Right hindlimb (tissue), 1 donor: ENCODE data around the gene METTL1.

ENCODE experiments used
- DNase-seq: peaks from one replicate; pipeline ENCODE4 v3.0.0-alpha.2; 2018

METTL1 gene

DNA sequence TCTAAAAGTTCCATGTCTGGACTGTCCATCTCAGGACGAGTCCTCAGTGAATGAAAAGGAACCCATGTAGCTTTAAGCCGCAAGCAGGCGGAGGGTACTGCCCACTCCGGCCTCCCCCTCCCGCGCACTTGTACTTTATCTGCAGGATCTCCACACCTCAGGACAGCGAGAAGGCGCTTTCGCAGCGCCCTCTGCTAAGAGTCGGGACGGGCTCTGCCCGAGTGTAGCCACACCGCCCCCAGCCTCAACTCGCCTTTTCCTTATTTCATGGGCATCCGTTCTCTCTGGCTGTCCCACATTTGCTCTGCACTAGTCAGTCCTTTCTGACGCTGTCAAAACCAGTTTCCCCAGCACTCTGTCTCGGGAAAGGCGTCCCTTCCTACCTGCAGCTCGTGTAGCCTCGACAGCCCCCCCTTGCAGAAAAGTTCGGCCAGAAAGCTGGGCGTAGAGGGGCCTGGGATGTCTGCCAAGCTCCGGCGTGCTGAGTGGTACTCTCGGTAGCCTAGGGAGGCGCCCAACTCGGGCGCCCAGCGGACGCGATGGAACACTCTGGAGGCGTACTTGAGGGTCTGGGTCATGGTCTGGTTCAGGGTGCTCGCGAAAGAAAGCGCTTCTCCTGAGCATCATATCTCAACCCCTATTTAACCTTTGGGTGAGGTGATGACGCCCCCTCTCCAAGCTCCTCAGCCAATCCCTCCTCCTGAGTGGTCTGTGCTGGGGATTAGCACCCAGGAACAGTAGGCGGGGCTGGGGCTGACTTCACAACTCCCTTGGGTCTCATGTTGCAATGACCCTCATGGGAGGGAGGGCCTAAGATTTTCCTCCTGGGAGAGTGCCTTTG lies 5.2 kb downstream of the METTL1 start, which contains the start of gene CYP27B1:
Gene CYP27B1, minus strand, starts transcription at position 615 of the 841 bp plus-strand sequence. Its CDS starts 37 bp downstream, at position 578.
- peak; percentile 48 for DNase-seq

DNA sequence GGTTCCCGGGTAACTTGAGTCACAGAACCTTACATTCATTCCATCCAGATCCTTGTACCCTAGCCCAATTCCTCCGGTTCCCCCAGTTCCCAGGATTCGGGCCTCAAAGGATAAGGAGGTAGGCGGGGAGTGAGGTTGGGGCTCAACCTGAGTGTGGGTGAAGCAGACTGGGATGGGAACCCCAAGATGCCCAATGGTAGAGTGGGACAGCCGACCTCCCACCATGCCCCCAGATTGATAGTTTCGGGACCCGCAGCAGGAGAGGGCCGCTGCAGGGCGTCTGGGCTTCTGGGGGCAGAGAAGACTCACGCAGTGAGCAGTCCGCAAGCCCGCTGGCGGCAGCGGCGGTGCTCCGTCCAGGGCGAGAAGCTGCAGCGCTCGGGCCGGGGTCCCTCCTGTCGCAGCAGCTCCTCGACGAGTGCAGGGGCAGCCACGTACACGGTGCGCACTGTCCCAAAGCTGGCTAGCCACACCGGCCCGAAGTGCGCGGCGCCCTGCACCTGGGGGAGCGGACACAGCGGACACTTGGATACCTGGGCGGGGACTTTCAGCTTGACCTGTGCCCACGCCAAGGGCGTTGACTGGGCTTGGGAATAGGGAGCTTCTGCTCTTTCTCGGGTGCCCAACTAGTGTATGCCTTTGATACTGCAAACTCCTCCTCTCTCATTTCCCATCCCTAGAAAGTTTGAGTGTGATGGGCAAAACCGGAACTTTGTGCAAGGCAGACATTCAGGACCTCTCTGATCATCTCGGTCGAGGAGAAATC lies 6.0 kb downstream of the METTL1 start:
- DNase-seq = no peak

DNA sequence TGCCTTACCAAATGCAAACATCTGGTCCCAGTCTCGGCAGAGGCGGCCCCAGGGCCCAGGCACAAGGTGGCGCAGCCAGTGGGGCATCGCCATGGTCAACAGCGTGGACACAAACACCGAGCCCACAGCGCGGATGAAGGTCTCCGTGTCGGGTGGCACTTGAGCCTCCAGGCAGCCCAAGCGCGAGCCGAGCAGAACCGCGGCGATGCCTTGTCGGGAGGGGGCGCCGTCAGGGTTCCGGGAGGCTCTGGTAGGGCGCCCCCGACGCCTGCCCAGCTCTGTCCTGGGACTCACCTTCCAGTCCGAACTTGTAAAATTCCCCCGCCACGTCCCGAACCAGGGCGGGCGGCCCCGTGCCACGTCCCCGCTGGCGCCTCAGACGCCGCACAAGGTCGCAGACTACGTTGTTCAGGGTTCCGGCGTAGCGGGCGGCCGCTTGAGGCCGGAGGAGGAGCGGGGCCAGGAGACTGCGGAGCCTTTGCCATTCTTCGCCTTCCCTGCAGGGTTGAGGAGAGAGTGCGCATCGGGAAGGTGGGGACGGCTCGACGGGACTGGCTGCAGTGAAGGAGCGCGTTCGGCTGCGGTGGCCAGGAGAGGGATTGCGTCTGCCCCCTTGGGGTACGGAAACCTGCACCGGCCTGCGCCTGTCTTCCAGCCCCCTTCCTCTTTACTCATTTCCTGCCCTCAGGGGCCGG lies 6.8 kb downstream of the METTL1 start:
- DNase-seq = no peak

DNA sequence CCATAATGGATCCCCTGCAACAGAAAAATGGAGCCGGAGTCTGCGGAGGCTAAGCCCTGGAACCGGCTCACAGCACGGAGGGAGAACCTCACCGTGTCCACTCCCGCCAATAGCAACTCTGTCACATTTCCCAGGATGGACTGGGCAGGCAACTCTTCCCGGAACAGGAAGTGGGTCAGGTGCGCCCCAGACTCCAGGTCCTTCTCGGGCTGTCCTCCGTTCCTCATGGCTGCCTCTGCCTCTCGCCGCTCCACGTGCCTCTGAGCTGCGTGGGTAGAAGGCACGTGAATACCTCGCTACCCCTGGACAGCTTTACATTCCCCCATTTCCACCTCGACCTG lies 7.3 kb downstream of the METTL1 start:
- DNase-seq = no peak

DNA sequence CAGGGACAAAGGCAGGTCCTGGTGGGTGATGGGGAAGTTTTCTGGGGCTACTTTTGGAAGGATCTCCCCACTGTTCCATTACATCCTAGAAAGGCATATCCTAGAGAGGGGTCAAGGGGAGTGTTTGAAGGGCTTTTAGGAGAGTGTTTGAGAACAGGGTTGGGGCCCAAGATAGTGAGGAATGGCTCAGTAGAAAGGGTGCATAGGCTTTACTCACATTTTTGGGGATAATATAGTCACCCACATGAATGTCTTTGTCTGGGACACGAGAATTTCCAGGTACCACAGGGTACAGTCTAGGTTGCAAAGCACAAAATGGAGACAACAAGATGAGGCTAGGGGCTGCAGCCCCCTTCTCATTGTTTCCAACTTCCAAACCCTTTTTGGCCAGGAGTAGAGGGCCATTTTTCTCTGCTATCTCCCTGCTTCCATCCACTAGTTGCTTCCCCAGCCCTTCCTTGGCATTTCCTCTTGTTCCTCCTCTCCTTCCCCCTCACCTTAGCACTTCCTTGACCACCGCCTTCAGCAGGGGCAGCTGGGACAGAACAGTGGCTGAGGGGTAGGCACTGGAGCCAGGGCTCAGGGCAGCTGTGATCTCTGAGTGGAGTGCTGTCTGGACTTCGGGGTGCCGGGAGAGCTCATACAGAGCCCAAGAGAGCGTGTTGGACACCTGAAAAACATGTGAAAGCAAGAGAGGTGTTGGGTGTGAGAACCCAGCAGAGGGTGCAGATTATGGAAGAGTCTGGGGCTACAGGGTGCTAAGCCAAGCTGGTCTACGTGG lies 7.8 kb downstream of the METTL1 start:
- DNase-seq = no peak

DNA sequence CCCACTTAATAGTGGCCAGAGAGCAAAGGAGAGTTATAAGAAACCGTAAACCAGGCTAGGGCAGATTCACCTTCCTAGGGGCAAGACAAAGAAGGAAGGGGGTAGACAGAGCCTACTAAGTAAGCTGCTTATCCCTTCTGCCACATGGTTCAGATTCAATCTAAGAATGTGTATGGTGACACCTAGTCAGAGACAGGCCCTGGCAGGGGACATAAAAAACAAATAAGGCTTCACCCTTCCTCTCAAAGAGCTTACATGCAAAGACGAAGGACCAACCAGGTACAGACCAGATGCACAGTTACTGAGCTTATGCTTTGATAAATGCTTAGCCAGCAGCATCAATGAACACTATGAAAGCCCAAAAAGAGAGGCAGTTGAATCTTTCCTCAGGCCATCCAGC lies 9.4 kb downstream of the METTL1 start:
- DNase-seq = no peak

DNA sequence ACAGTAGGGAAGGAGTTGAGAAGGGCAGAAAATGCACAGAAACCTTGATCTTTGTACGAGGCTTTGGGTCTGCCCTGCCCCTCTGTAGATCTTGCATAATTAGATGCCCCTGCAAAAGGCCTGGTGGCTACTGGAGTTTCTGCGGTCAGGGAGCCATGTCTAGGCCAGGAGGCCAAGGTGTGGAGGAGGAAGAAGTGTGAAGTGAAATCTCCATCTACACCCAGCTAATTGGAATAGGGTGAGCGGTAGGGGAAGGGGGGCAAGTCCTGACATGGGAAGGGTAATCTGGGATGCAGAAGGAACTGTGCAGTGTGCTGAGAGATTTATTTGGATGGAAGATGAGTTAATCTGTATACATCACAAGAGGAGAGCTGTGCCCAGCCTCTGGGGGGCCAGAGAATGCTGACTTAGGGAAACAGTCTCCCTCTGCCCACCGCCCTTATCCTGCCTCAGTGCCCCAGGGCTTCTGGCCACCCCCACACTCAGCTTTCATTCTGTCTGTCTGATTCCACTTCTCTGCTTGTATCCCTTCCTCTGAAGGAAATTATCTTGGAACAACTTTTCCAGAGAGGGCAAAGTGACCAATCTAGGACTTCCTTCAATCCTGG lies 10.4 kb downstream of the METTL1 start:
- no peak for DNase-seq

DNA sequence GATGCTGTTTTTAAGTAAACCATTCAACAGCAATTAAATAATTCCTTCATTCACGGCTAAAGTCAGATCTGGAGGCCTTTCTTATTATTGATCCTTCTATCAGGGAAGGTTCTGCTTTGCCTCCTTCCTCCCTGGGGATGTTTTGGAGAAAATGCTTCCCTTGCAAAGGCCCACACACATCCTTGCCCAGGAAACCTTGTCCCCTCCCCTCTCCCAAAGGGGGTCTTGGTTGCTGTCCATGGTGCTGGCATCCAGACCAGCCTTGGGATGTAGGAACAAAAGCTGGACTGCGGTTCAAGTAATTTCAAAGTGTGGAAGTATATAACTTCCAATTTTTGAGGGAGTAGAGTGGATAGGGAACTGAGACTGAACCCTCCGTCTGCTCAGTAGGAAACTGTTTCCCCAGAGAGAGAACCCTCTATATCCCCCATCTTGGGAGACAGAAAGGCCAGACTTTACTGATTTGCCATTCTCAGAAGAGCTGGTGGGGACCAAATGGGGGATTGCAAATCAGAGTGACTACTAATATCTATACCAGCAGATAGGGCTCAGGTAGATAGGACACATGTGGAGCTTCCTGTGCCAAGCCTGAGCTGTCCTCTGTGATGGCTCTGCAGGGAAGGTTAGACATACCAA lies 11.4 kb downstream of the METTL1 start:
- no peak for DNase-seq

DNA sequence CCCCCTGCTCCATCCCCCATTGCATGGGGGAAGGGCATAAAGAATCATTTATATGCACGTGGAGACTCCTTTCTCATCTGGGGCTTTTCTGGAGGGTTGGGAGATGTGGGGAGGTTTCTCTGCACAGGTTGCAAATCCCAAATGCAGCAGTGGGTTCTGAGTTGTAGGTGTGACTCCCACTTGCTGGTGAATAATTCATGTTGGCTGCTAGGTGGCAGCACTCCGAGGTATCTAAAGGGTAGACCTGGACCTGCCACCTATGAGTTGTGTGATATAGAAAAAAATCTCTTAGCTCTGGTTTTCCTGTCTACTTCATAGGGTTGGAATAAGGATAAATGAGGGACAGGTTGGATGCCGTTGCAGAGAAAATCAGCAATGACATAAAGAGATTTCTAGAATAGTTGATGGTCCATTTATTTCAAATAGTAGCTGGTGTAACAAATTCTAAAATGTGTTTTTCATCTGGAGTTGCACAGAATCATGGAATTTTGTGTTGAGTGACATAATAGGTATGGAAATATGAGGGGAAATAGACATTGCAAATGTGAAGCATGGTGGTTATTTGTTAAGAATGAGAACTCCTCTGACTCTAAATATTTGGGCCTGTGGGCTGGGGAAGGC lies 12.4 kb downstream of the METTL1 start:
- DNase-seq = no peak

DNA sequence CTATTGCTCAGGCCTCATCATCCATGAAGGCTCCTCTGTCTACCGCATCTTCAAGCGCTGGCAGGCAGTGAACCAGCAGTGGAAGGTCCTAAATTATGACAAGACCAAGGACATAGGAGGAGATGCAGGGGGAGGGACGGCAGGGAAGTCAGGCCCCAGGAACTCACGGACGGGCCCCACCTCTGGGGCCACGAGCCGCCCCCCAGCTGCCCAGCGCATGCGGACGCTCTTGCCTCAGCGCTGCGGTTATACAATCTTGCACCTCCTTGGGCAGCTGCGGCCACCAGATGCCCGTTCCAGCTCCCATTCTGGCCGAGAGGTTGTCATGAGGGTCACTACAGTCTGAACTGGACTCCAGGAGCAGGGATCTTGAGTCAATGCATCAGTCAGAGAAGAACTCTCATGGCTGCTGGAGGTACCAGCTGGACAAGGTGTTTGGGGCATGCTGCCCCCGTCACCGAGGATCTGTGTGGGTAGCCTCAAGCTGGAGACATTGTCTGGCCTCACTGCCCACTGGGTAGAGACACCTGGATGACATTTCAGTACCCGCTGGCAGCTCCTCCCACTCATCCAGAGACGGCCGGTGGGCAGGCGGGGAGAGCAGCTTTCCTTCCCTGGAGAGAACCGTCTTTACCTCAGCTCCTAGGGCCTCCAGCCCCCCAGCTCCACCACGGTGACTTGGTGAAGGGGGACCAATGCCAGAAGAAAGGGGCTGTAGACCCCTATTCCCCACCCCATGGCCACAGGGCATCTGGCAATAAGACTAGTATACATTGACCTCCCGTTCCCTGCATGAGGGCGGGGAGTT lies 13.1 kb downstream of the METTL1 start:
- no peak for DNase-seq

DNA sequence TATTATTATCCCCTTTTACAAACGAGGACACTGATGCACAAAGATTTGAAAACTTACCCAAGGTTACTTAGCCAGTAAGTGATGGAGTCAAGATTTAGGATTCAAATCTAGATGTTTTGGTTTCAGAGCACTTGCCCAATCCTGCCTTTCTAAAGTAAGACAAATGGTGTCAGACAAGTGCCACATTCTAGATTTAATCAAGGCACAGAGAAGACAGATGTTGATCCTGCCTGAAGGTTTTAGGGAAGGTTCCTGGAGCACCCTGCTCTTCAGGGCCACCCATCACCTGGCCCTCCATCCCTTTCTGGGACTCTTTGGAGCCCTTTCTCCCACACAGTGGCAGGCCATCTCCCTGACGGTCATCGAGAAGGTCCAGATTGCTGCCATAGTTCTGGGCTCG lies 14.1 kb downstream of the METTL1 start:
- DNase-seq = no peak

DNA sequence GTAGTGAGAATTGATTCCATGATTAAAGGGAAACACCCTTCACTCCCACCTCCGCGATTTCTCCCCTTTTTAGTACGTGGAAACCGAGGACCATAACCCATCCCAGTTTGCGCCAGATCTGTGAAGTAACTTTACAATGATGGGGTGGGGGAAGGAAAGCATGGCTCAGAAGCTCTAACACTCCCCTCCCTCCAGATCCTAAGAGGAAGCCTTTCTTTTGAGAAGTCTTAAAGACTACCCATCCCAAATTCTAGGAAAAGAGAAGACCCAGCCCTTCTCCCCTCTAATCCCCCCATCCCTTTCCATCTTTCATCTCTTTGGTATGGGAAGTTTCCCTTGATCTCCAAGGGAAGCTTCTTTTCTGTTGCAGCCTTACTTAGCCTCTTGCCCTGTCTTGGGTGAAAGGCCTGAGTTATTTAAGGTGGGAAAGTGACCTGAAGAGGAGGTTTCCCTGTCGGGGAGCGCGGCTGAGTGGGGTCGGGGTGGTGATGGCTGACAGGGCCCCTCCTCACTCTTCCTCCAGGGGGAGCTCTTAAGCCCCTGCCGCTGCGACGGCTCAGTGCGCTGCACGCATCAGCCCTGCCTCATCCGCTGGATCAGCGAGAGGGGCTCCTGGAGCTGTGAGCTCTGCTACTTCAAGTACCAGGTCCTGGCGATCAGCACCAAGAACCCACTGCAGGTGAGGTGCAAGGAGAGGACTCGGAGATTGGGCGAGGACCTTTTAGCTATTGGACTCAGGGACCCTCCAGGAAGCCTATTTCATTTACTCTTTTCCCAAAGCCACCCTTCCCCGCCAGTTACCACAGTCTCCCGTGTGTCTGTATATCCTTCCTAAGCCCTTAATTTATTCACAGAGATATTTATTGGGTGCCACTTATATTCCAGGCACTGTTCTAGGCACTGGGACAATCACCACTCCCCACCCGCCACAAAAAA lies 15.2 kb downstream of the METTL1 start:
- no peak for DNase-seq

DNA sequence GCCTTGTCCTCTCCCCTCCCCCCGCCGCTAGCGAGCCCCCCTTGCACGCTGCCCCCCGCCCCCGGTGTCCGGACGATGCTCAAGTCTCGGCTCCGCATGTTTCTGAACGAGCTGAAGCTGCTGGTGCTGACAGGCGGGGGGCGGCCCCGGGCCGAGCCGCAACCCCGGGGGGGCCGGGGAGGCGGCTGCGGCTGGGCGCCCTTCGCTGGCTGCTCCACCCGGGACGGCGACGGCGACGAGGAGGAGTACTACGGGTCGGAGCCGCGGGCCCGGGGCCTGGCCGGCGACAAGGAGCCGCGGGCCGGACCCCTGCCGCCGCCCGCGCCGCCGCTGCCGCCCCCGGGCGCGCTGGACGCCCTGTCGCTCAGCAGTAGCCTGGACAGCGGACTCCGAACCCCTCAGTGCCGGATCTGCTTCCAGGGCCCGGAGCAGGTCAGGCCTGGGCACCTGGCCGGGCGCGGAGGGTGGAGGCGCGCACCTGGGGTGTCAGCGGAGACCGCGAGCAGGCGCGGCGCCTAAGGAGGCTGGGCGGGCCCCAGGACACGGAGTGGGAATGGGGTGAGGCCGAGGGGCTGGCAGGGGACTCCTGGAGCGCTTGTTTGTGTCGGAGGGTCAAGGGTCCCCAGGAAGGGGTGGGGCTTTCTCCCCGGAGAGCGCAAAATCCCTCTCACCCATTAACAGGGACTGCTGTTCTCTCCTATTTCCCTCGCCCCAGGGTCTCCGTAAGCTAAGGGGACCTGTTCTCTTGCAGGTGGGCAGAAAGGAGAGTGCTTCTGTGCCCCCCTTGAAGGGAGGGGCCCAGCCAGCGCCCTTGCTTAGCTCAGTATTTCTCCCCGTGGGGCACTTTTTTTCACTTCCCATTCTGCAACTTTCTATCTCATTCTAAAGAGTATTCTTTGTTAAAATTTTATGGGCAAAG lies 16.2 kb downstream of the METTL1 start:
- DNase-seq = no peak

DNA sequence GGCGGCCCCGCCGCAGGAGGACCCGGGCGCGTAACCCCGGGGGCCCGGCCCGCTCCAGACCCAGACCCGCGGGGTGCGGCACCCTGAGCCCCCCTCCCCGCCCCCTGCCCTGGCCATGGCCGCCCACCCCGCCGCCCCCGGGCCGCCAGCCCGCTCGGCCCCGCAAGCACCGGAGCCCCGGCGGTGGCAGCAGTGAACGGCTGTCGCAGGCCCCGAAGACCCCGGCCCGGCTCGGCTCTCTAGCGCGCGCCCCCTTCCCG lies 16.8 kb downstream of the METTL1 start:
- no peak for DNase-seq

DNA sequence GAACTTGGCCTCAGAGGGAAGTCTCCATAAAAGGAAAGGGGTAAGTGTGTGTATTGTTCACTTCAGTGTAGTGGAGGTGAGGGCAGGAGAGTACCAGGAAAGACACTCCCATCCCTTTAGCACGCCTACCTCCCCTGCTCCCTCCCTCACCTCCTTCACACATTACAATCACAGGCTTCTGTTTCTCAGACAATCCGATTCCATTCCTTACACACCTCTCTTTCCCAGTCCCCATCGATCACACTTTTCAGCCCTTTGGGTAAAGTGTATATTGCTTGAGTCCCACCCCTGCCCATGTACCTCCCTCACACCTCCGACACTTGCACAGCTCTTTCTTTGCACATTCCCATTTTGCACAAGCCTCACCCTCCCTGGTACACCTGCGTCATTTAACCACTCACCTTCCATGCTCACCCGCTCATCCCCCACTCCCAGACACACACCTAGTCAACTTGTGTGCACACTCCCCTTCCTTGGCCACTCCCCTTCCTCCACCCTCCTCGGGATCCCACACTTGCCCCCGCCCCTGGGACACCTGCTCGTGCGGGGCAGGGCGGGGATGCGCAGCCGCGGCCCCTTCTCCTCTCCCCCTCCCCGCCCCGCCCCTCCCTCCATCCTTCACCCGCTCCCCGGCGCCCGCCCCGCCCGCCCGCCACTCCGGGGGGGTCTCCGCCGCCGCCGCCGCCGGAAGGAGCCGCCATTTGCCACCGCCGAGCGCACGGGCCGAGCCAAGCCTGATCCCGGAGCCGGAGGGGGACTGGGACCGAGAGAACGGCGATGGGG lies 17.3 kb downstream of the METTL1 start, which contains the start of gene MARCHF9:
Gene MARCHF9, plus strand, starts transcription at position 693 of the 783 bp plus-strand sequence. CDS start 426 bp downstream, outside the sequence.
- DNase-seq = peak; percentile 55

DNA sequence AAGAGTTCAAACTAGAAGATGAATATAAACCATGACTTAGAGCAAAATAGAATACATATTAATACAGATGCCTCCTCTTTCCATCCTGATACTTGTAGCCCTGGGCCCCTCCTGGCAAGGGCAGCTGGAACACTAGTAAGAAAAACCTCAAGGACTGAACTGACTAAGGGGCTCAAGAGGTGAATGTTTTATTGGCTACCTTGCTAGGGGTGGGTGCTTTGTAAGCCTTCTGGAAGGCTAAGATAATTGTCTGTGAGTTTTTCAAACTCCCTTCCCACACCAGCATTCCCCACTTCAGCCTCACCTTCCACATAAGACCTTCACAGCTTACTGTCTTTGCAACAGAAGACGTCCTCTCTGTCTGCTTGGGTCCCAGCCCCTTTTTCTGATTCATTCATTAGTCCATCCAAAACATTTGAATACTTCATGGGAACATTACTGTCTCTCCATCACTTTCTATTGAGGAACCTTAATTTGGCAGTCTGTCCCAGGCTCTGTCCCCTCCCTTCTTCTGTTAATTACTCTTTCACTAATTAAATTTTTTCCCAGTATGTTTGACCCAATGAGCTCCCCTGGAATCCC lies 18.1 kb downstream of the METTL1 start:
- DNase-seq = no peak

DNA sequence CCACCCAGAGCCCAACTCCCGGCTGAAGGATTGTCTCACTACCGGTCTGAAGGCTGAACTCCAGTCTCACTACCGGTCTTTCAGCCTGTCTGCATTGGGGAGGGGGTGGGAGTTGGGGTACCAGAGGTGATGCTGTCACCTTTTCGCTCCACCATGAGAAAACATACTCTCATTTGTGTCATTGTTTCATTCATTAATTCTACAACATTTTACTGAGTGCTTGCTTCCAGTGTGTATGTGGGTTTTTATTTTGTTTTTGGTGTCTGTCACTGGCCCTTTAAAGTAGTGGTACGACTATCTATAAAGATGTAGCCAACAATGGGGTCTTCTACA lies 19.3 kb downstream of the METTL1 start:
- no peak for DNase-seq
